Peyer's patch (tissue), 4 donors: ENCODE results near the gene PHYHIPL.

Source experiments
- CTCF ChIP-seq, 6 experiments: fragments of 450-650 bp in 4 of 6; fragments of 200-600 bp in 2 of 6; sonication (generic) in 1 of 6; IDR thresholded peaks; one replicate each; pipeline ENCODE4 v1.5.1; 2017 to 2019; ENCODE audit warnings: antibody characterized with exemption in 6 of 6, mild to moderate bottlenecking in 3 of 6, moderate library complexity in 1 of 6
- POLR2A ChIP-seq, 2 donors: fragments of 450-650 bp; IDR thresholded peaks; one replicate each; pipeline ENCODE4 v1.5.1; 2017; ENCODE audit warnings: antibody characterized with exemption in 2 of 2, mild to moderate bottlenecking in 2 of 2, moderate library complexity in 2 of 2

- TF ChIP-seq CTCF (IDR thresholded peaks at IDR 0.05) = no peak
- TF ChIP-seq POLR2A (IDR thresholded peaks at IDR 0.05) = no peak
Measured at GRCh38 chr10:59276919-59277318, 100.5 kb downstream of the PHYHIPL start.
